Sigmoid colon (tissue), 4 donors: ENCODE results near the gene SLC38A3.

Experiments used
- EP300 ChIP-seq, 4 donors: sonication (generic); formaldehyde crosslinking; IDR thresholded peaks; one replicate each; pipeline ENCODE4 v1.6.1; 2017; ENCODE audit warnings: antibody characterized with exemption in 4 of 4
- POLR2A ChIP-seq, 2 donors: fragments of 450-650 bp; IDR thresholded peaks; one replicate each; pipeline ENCODE4 v1.6.1; 2016; ENCODE audit warnings: antibody characterized with exemption in 2 of 2, mild to moderate bottlenecking in 2 of 2, moderate library complexity in 2 of 2
- POLR2AphosphoS5 ChIP-seq, 4 donors: sonication (generic); formaldehyde crosslinking; IDR thresholded peaks; one replicate each; pipeline ENCODE4 v1.6.1; 2017; ENCODE audit warnings: antibody characterized with exemption in 4 of 4
- TF ChIP-seq, protein P1 (sequence below), 4 experiments: fragments of 450-650 bp in 3 of 4; fragments of 200-600 bp in 1 of 4; IDR thresholded peaks; one replicate each; pipeline ENCODE4 v1.5.1; 2016 to 2019; ENCODE audit warnings: antibody characterized with exemption in 4 of 4, mild to moderate bottlenecking in 3 of 4, moderate library complexity in 2 of 4

DNA sequence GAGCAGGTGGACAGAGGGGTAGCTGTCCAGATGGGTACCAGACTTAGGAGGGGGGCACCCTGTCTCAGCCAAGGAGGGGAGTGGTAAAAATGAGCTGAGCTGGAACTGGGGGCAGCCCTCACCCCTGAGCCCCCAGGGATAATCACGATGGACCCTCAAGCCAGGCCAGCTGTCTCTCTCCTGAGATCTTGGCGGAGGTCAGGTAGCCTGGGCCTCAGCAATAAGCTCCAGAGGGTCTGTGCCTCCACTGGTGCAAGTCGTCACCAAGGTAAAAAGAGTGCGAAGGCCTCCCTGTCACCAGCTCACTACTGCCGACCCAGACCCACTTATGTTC is 5.1 kb downstream of the SLC38A3 start:
- TF ChIP-seq EP300 (IDR thresholded peaks at IDR 0.05) (no peak), POLR2AphosphoS5 (IDR thresholded peaks at IDR 0.05) (no peak), POLR2A (IDR thresholded peaks at IDR 0.05) (no peak)
- TF ChIP-seq, protein P1, sequence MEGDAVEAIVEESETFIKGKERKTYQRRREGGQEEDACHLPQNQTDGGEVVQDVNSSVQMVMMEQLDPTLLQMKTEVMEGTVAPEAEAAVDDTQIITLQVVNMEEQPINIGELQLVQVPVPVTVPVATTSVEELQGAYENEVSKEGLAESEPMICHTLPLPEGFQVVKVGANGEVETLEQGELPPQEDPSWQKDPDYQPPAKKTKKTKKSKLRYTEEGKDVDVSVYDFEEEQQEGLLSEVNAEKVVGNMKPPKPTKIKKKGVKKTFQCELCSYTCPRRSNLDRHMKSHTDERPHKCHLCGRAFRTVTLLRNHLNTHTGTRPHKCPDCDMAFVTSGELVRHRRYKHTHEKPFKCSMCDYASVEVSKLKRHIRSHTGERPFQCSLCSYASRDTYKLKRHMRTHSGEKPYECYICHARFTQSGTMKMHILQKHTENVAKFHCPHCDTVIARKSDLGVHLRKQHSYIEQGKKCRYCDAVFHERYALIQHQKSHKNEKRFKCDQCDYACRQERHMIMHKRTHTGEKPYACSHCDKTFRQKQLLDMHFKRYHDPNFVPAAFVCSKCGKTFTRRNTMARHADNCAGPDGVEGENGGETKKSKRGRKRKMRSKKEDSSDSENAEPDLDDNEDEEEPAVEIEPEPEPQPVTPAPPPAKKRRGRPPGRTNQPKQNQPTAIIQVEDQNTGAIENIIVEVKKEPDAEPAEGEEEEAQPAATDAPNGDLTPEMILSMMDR (IDR thresholded peaks at IDR 0.05): no peak
